Measurements from ENCODE around the gene BANF2. TPM values are rescaled to one million over a fixed set of nuclear protein-coding genes. Genes with fewer than 3 reads are reported as not detected.

Gene BANF2
- total and polyA plus RNA-seq, 5 donors from 2014 or later = not detected

DNA sequence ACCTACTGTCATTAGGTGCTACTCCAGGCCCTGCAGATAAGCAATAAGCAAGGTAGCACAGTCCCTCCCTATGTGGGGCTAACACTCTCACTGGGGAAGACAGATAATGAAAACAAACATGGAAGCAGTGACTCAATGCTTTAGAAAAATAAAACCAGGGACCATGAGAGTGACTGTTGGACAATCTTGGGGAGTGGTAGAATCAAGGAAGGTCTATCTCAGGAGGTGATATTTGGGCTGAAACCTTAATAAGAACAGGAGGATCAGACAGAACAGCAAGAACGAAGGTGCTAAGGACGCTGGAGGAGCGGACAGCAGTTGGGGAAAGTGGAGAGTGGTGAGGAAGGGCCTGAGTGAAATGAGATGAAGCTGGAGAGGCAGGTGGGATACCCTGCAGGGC, 58.2 kb downstream of the BANF2 start:
- no peaks in the 10 kb centered on the region for H3K27me3 ChIP-seq (ENCODE audit: control insufficient read depth, insufficient read depth, low read length)
- peaks cover 0 to 4% of the 10 kb centered on the region in 2 experiments for H3K9me3 ChIP-seq (ENCODE audit: control insufficient read depth in 2 of 2, low read length in 2 of 2)
- H3K4me1 ChIP-seq (ENCODE audit: control insufficient read depth, insufficient read depth, low read length, poor library complexity, severe bottlenecking) = no peaks in the 10 kb centered on the region
- H3K9me3 Mint-ChIP-seq = peaks cover 0 to 11% (median 6%) of the 10 kb centered on the region in 7 donors
- no peaks in the 10 kb centered on the region for H3K4me1 Mint-ChIP-seq
- ATAC-seq (ENCODE audit: low read depth in 2 of 2) (no peak), DNase-seq (no peak)
- no peaks in the 10 kb centered on the region for H3K27me3 Mint-ChIP-seq
- H3K36me3 ChIP-seq (ENCODE audit: control insufficient read depth, insufficient read depth, low read length) = no peaks in the 10 kb centered on the region
- H3K27ac Mint-ChIP-seq = no peak overlapping the region
- peaks cover 5% of the 10 kb centered on the region for H3K36me3 Mint-ChIP-seq
- no peak overlapping the region for H3K4me3 ChIP-seq (ENCODE audit: low read depth, low read length)
- no peak overlapping the region for H3K4me3 Mint-ChIP-seq
- H3K27ac ChIP-seq (ENCODE audit: insufficient read depth, low read length, poor library complexity, severe bottlenecking) = no peak overlapping the region

DNA sequence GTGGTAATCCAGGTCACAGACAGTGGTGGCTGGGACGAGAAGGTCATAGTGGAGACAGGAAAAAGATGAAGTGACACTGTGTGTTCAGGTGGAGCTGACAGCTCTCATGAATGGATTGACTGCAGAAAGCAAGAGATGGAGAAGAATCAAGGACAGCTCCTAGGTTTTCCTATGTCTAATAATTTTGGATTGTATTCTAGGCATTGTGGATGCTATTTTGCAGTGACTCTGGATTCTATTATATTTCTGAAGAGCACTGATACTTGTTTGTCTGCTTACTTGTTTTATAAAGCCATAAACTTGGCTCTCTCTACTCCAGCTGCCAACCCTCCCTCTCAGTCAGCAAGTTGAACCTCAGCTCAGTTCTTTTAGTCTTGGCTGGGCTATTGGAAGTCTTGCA, 58.7 kb downstream of the BANF2 start:
- Histone ChIP-seq H3K27ac (ENCODE audit: insufficient read depth, low read length, poor library complexity, severe bottlenecking) (no peak overlapping the region), H3K27me3 (ENCODE audit: control insufficient read depth, insufficient read depth, low read length) (no peaks in the 10 kb centered on the region), H3K36me3 (ENCODE audit: control insufficient read depth, insufficient read depth, low read length) (no peaks in the 10 kb centered on the region), H3K9me3 (ENCODE audit: control insufficient read depth in 2 of 2, low read length in 2 of 2) (peaks cover 0 to 4% of the 10 kb centered on the region in 2 experiments), H3K4me1 (ENCODE audit: control insufficient read depth, insufficient read depth, low read length, poor library complexity, severe bottlenecking) (no peaks in the 10 kb centered on the region), H3K4me3 (ENCODE audit: low read depth, low read length) (no peak overlapping the region)
- ATAC-seq (ENCODE audit: low read depth in 2 of 2) (no peak), DNase-seq (no peak)
- Mint-ChIP-seq H3K4me3 (no peak overlapping the region), H3K27me3 (no peaks in the 10 kb centered on the region), H3K27ac (no peak overlapping the region), H3K4me1 (no peaks in the 10 kb centered on the region), H3K36me3 (peaks cover 5% of the 10 kb centered on the region), H3K9me3 (peaks cover 0 to 11% (median 6%) of the 10 kb centered on the region in 7 donors)

DNA sequence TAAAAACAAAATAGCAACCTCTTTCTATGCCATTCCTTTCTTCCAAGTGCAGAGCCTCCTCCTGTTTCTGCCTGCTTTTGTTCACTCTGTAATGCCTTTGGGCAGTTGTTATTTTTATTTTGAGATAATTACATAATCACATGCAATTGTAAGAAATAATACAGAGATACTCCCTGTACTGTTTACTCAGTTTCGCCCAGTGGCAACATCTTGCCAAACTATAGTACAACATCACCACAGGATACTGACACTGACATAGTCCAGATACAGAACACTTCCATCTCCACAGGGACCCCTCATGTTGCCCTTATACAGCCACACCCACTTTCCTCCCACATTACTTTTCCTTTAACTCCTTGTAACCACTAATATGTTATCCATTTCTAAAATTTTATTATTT, 59.7 kb downstream of the BANF2 start:
- H3K9me3 Mint-ChIP-seq = peaks cover 0 to 11% (median 5%) of the 10 kb centered on the region in 7 donors
- no peaks in the 10 kb centered on the region for H3K4me1 Mint-ChIP-seq
- H3K27me3 Mint-ChIP-seq = no peaks in the 10 kb centered on the region
- ATAC-seq (ENCODE audit: low read depth in 2 of 2) (no peak), DNase-seq (no peak)
- no peak overlapping the region for H3K4me3 Mint-ChIP-seq
- no peak overlapping the region for H3K4me3 ChIP-seq (ENCODE audit: low read depth, low read length)
- peaks cover 0 to 4% of the 10 kb centered on the region in 2 experiments for H3K9me3 ChIP-seq (ENCODE audit: control insufficient read depth in 2 of 2, low read length in 2 of 2)
- no peak overlapping the region for H3K27ac ChIP-seq (ENCODE audit: insufficient read depth, low read length, poor library complexity, severe bottlenecking)
- no peaks in the 10 kb centered on the region for H3K27me3 ChIP-seq (ENCODE audit: control insufficient read depth, insufficient read depth, low read length)
- no peak overlapping the region for H3K27ac Mint-ChIP-seq
- H3K36me3 ChIP-seq (ENCODE audit: control insufficient read depth, insufficient read depth, low read length) = no peaks in the 10 kb centered on the region
- no peaks in the 10 kb centered on the region for H3K4me1 ChIP-seq (ENCODE audit: control insufficient read depth, insufficient read depth, low read length, poor library complexity, severe bottlenecking)
- peaks cover 5% of the 10 kb centered on the region for H3K36me3 Mint-ChIP-seq

DNA sequence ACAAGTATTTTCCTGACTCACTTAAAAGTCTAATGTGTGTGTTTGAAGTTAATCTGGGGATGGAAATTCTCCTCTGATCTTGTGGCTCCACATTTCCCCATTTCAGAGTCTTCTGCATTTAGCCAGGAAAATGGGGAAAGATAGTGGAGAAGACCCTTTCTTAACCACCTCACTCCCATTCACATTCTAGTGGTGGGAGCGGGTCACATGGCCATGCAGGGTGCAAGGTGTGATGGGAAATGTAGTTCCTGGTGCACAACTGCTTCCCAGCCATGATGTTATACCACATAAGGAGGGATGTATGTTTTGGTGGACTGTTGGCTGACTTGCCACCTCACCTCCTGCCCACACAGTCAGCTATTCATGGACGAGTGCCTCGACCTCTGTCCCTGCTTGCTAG, 61.8 kb downstream of the BANF2 start:
- peaks cover 5% of the 10 kb centered on the region for H3K36me3 Mint-ChIP-seq
- no peaks in the 10 kb centered on the region for H3K27me3 ChIP-seq (ENCODE audit: control insufficient read depth, insufficient read depth, low read length)
- no peaks in the 10 kb centered on the region for H3K4me1 Mint-ChIP-seq

GRCh38 chr20:17762243-17762872, 62.6 kb downstream of the BANF2 start:
- Histone ChIP-seq H3K36me3 (ENCODE audit: control insufficient read depth, insufficient read depth, low read length) (no peaks in the 10 kb centered on the region), H3K4me3 (ENCODE audit: low read depth, low read length) (no peak overlapping the region), H3K27me3 (ENCODE audit: control insufficient read depth, insufficient read depth, low read length) (no peaks in the 10 kb centered on the region), H3K9me3 (ENCODE audit: control insufficient read depth in 2 of 2, low read length in 2 of 2) (peaks cover 0 to 4% of the 10 kb centered on the region in 2 experiments), H3K4me1 (ENCODE audit: control insufficient read depth, insufficient read depth, low read length, poor library complexity, severe bottlenecking) (no peaks in the 10 kb centered on the region), H3K27ac (ENCODE audit: insufficient read depth, low read length, poor library complexity, severe bottlenecking) (no peak overlapping the region)
- Mint-ChIP-seq H3K4me3 (no peak overlapping the region), H3K27ac (no peak overlapping the region), H3K9me3 (peaks cover 0 to 11% (median 3%) of the 10 kb centered on the region in 7 donors), H3K27me3 (peaks cover 6% of the 10 kb centered on the region), H3K4me1 (no peaks in the 10 kb centered on the region), H3K36me3 (peaks cover 5% of the 10 kb centered on the region)
- DNase-seq = no peak
- ATAC-seq (ENCODE audit: low read depth in 2 of 2) = no peak

More for the DNA sequence above, 61.8 kb downstream of the BANF2 start:
- no peak for DNase-seq
- Histone ChIP-seq H3K36me3 (ENCODE audit: control insufficient read depth, insufficient read depth, low read length) (no peaks in the 10 kb centered on the region), H3K27ac (ENCODE audit: insufficient read depth, low read length, poor library complexity, severe bottlenecking) (no peak overlapping the region), H3K9me3 (ENCODE audit: control insufficient read depth in 2 of 2, low read length in 2 of 2) (peaks cover 0 to 4% of the 10 kb centered on the region in 2 experiments), H3K4me3 (ENCODE audit: low read depth, low read length) (no peak overlapping the region), H3K4me1 (ENCODE audit: control insufficient read depth, insufficient read depth, low read length, poor library complexity, severe bottlenecking) (no peaks in the 10 kb centered on the region)
- H3K9me3 Mint-ChIP-seq = peaks cover 0 to 11% (median 3%) of the 10 kb centered on the region in 7 donors
- no peak for ATAC-seq (ENCODE audit: low read depth in 2 of 2)
- H3K27ac Mint-ChIP-seq = no peak overlapping the region
- peaks cover 6% of the 10 kb centered on the region for H3K27me3 Mint-ChIP-seq
- H3K4me3 Mint-ChIP-seq = no peak overlapping the region

GRCh38 chr20:17762873-17763557, 63.2 kb downstream of the BANF2 start:
- no peaks in the 10 kb centered on the region for H3K4me1 ChIP-seq (ENCODE audit: control insufficient read depth, insufficient read depth, low read length, poor library complexity, severe bottlenecking)
- H3K4me1 Mint-ChIP-seq = no peaks in the 10 kb centered on the region
- peaks cover 6% of the 10 kb centered on the region for H3K27me3 Mint-ChIP-seq
- H3K27ac ChIP-seq (ENCODE audit: insufficient read depth, low read length, poor library complexity, severe bottlenecking) = no peak overlapping the region
- peaks cover 3% of the 10 kb centered on the region for H3K36me3 Mint-ChIP-seq
- DNase-seq (no peak), ATAC-seq (ENCODE audit: low read depth in 2 of 2) (no peak)
- peaks cover 0 to 9% (median 3%) of the 10 kb centered on the region in 7 donors for H3K9me3 Mint-ChIP-seq
- no peak overlapping the region for H3K4me3 Mint-ChIP-seq
- no peaks in the 10 kb centered on the region for H3K27me3 ChIP-seq (ENCODE audit: control insufficient read depth, insufficient read depth, low read length)
- no peak overlapping the region for H3K4me3 ChIP-seq (ENCODE audit: low read depth, low read length)
- H3K36me3 ChIP-seq (ENCODE audit: control insufficient read depth, insufficient read depth, low read length) = no peaks in the 10 kb centered on the region
- peak overlapping the region in 1 of 3 donors; percentile 3 for H3K27ac Mint-ChIP-seq
- peaks cover 0 to 4% of the 10 kb centered on the region in 2 experiments for H3K9me3 ChIP-seq (ENCODE audit: control insufficient read depth in 2 of 2, low read length in 2 of 2)

DNA sequence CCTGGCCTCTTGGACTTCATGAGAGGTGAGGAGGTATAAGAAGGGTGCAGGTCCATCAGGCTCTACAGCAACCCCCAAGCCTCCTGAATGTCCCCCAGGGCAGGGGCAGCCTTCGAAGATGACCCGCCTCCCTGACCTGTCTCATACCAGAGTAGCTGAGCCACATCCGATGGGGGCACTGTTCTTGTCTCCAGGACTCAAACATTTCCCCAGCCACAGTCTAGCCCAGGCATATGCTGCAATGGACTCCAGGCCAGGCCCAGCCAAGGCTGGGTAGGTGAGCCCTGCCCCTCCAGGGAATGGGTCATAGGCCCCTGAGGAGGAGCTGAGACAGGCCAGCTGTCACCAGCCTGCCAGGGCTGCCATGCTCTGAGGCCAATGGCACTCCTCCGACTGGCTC, 65.3 kb downstream of the BANF2 start:
- no peaks in the 10 kb centered on the region for H3K4me1 Mint-ChIP-seq
- no peak overlapping the region for H3K27ac Mint-ChIP-seq
- no peak for DNase-seq
- no peaks in the 10 kb centered on the region for H3K9me3 ChIP-seq (ENCODE audit: control insufficient read depth in 2 of 2, low read length in 2 of 2)
- H3K36me3 ChIP-seq (ENCODE audit: control insufficient read depth, insufficient read depth, low read length) = no peaks in the 10 kb centered on the region
- H3K36me3 Mint-ChIP-seq = no peaks in the 10 kb centered on the region
- H3K9me3 Mint-ChIP-seq = peaks cover 0 to 2% (median 0%) of the 10 kb centered on the region in 7 donors
- no peak overlapping the region for H3K4me3 ChIP-seq (ENCODE audit: low read depth, low read length)
- H3K27me3 Mint-ChIP-seq = peaks cover 6% of the 10 kb centered on the region
- H3K4me3 Mint-ChIP-seq = no peak overlapping the region
- no peak overlapping the region for H3K27ac ChIP-seq (ENCODE audit: insufficient read depth, low read length, poor library complexity, severe bottlenecking)
- ATAC-seq (ENCODE audit: low read depth in 2 of 2) = no peak
- no peaks in the 10 kb centered on the region for H3K4me1 ChIP-seq (ENCODE audit: control insufficient read depth, insufficient read depth, low read length, poor library complexity, severe bottlenecking)
- H3K27me3 ChIP-seq (ENCODE audit: control insufficient read depth, insufficient read depth, low read length) = no peaks in the 10 kb centered on the region

DNA sequence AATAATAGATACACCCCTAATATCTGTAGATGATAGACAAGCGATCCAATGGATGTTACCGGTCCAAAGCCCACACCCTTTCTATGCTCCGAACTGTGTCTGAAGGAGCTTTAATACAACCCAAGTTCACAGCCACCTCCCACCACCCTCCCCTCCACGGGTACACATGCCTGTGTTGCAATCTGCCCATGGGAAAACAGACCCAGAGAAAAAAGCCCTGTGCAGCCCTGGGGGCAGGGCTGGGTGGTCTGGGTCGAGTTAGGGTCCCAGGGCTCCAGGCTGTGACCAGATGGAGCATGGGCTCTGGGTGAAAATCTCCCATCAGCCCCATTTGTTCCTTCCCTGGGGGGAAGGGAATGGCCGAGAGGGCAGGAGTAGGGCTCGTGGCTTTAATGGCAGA, 65.8 kb downstream of the BANF2 start:
- ATAC-seq (ENCODE audit: low read depth in 2 of 2) (no peak), DNase-seq (no peak)
- Mint-ChIP-seq H3K9me3 (no peaks in the 10 kb centered on the region), H3K27me3 (peaks cover 6% of the 10 kb centered on the region), H3K27ac (no peak overlapping the region), H3K4me1 (no peaks in the 10 kb centered on the region), H3K36me3 (no peaks in the 10 kb centered on the region), H3K4me3 (no peak overlapping the region)
- Histone ChIP-seq H3K36me3 (ENCODE audit: control insufficient read depth, insufficient read depth, low read length) (no peaks in the 10 kb centered on the region), H3K27me3 (ENCODE audit: control insufficient read depth, insufficient read depth, low read length) (no peaks in the 10 kb centered on the region), H3K9me3 (ENCODE audit: control insufficient read depth in 2 of 2, low read length in 2 of 2) (no peaks in the 10 kb centered on the region), H3K27ac (ENCODE audit: insufficient read depth, low read length, poor library complexity, severe bottlenecking) (no peak overlapping the region), H3K4me1 (ENCODE audit: control insufficient read depth, insufficient read depth, low read length, poor library complexity, severe bottlenecking) (no peaks in the 10 kb centered on the region), H3K4me3 (ENCODE audit: low read depth, low read length) (no peak overlapping the region)

Data from CD4-positive, CD25-positive, alpha-beta regulatory T cell (primary cell).